H9 (cell line): ENCODE measurements around the gene RLF. TPM values are rescaled to one million over a fixed set of nuclear protein-coding genes. Genes with fewer than 3 reads are reported as not detected.

Experiments used
- DNase-seq: peaks from one replicate; pipeline ENCODE4 v3.0.0-alpha.2; 2017
- H2AFZ ChIP-seq: one replicate; pipeline ENCODE4 v1.6.1; 2013; ENCODE audit warnings: mild to moderate bottlenecking, low read length, control low read depth, moderate library complexity
- H2AK5ac ChIP-seq: 2 replicates; pipeline ENCODE4 v1.6.1; 2013; ENCODE audit warnings: low read length, control low read depth, mixed read lengths; ENCODE audit not compliant: insufficient read length
- H2BK120ac ChIP-seq: one replicate; pipeline ENCODE4 v1.6.1; 2013; ENCODE audit warnings: low read depth, mild to moderate bottlenecking, low read length, control low read depth, inconsistent platforms; ENCODE audit not compliant: poor library complexity, severe bottlenecking
- H2BK12ac ChIP-seq: 2 replicates; pipeline ENCODE4 v1.6.1; 2013; ENCODE audit warnings: low read length, control low read depth, mixed read lengths, low read depth; ENCODE audit not compliant: insufficient read length
- H2BK15ac ChIP-seq: 2 replicates; pipeline ENCODE4 v1.6.1; 2013; ENCODE audit warnings: low read depth, low read length, control low read depth
- H2BK20ac ChIP-seq: one replicate; pipeline ENCODE4 v1.6.1; 2013; ENCODE audit warnings: low read depth, mild to moderate bottlenecking, low read length, control low read depth, inconsistent platforms; ENCODE audit not compliant: poor library complexity, severe bottlenecking
- H2BK5ac ChIP-seq: 2 replicates; pipeline ENCODE4 v1.6.1; 2013; ENCODE audit warnings: low read length, control low read depth, mixed read lengths; ENCODE audit not compliant: insufficient read length
- H3K14ac ChIP-seq: 2 replicates; pipeline ENCODE4 v1.6.1; 2013; ENCODE audit warnings: low read length, control low read depth; ENCODE audit not compliant: insufficient read depth
- H3K18ac ChIP-seq: 2 replicates; pipeline ENCODE4 v1.6.1; 2013; ENCODE audit warnings: low read depth, mild to moderate bottlenecking, mixed read lengths, low read length, control low read depth; ENCODE audit not compliant: insufficient read length
- H3K23ac ChIP-seq: 2 replicates; pipeline ENCODE4 v1.6.1; 2013; ENCODE audit warnings: low read length, control low read depth, mixed read lengths, low read depth; ENCODE audit not compliant: insufficient read length
- H3K23me2 ChIP-seq: 2 replicates; pipeline ENCODE4 v1.6.1; 2013; ENCODE audit warnings: low read depth, mild to moderate bottlenecking, mixed read lengths, low read length, control low read depth; ENCODE audit not compliant: insufficient read length, poor library complexity, severe bottlenecking
- H3K27ac ChIP-seq: 2 replicates; pipeline ENCODE4 v1.5.1; 2013; ENCODE audit warnings: low read length, control low read depth, mixed read lengths, low read depth; ENCODE audit not compliant: insufficient read length
- H3K27me3 ChIP-seq: 2 replicates; pipeline ENCODE4 v1.6.1; 2013; ENCODE audit warnings: low read length, control low read depth, inconsistent platforms; ENCODE audit not compliant: insufficient read depth
- H3K4ac ChIP-seq: 2 replicates; pipeline ENCODE4 v1.6.1; 2013; ENCODE audit warnings: low read depth, mild to moderate bottlenecking, control low read depth, inconsistent platforms, low read length, moderate library complexity
- H3K4me1 ChIP-seq: 2 replicates; pipeline ENCODE4 v1.6.1; 2013; ENCODE audit warnings: low read length, control low read depth, inconsistent platforms; ENCODE audit not compliant: insufficient read depth
- H3K4me2 ChIP-seq: 2 replicates; pipeline ENCODE4 v1.6.1; 2013; ENCODE audit warnings: low read length, control low read depth, mixed read lengths; ENCODE audit not compliant: insufficient read length, insufficient read depth
- H3K56ac ChIP-seq: 2 replicates; pipeline ENCODE4 v1.6.1; 2013; ENCODE audit warnings: low read depth, mild to moderate bottlenecking, mixed read lengths, low read length, control low read depth; ENCODE audit not compliant: insufficient read length
- H3K79me1 ChIP-seq: 2 replicates; pipeline ENCODE4 v1.6.1; 2013; ENCODE audit warnings: low read depth, mild to moderate bottlenecking, moderate library complexity, low read length, control low read depth, inconsistent platforms; ENCODE audit not compliant: insufficient read depth, poor library complexity, severe bottlenecking
- H3K79me2 ChIP-seq: 2 replicates; pipeline ENCODE4 v1.6.1; 2013; ENCODE audit warnings: low read length, control low read depth, inconsistent platforms; ENCODE audit not compliant: insufficient read depth
- H3K9ac ChIP-seq: 2 replicates; pipeline ENCODE4 v1.6.1; 2013; ENCODE audit warnings: low read length, control low read depth, mixed read lengths; ENCODE audit not compliant: insufficient read length; ENCODE audit errors: extremely low read depth
- H3K9me3 ChIP-seq: one replicate; pipeline ENCODE4 v1.6.1; 2013; ENCODE audit warnings: low read depth, low read length, inconsistent platforms; ENCODE audit not compliant: control insufficient read depth
- H3T11ph ChIP-seq: one replicate; pipeline ENCODE4 v1.6.1; 2013; ENCODE audit warnings: mild to moderate bottlenecking, low read length, control low read depth, inconsistent platforms
- H4K20me1 ChIP-seq: one replicate; pipeline ENCODE4 v1.6.1; 2013; ENCODE audit not compliant: control insufficient read depth, insufficient read length, insufficient read depth
- H4K5ac ChIP-seq: 2 replicates; pipeline ENCODE4 v1.6.1; 2013; ENCODE audit warnings: low read depth, mild to moderate bottlenecking, mixed read lengths, low read length, control low read depth; ENCODE audit not compliant: insufficient read length
- H4K8ac ChIP-seq: replicated peaks from 2 replicates; pipeline ENCODE4 v1.6.1; 2013; ENCODE audit warnings: low read length, control low read depth, mixed read lengths, low read depth; ENCODE audit not compliant: insufficient read length
- H4K91ac ChIP-seq: 2 replicates; pipeline ENCODE4 v1.6.1; 2013; ENCODE audit warnings: low read depth, mild to moderate bottlenecking, moderate library complexity, mixed read lengths, low read length, control low read depth; ENCODE audit not compliant: insufficient read length
- H3K27ac Mint-ChIP-seq, 3 experiments: 2 replicates in 2 of 3; 3 replicates in 1 of 3; pipeline ENCODE4 v1.8.0; 2020 to 2021; ENCODE audit warnings: mixed read lengths in 3 of 3, mild to moderate bottlenecking in 1 of 3, moderate library complexity in 1 of 3
- H3K27me3 Mint-ChIP-seq: 2 replicates; pipeline ENCODE4 v1.8.0; 2021; ENCODE audit warnings: low read depth, mild to moderate bottlenecking, moderate library complexity, mixed read lengths
- H3K36me3 Mint-ChIP-seq, 3 experiments: 2 replicates in 2 of 3; 3 replicates in 1 of 3; pipeline ENCODE4 v1.8.0; 2020 to 2021; ENCODE audit warnings: low read depth in 3 of 3, mixed read lengths in 3 of 3; ENCODE audit not compliant: insufficient read depth in 1 of 3
- H3K4me1 Mint-ChIP-seq, 2 experiments: 2 replicates each; pipeline ENCODE4 v1.8.0; 2020; ENCODE audit warnings: mixed read lengths in 2 of 2
- H3K4me3 Mint-ChIP-seq, 2 experiments: 2 replicates in 1 of 2; 3 replicates in 1 of 2; pipeline ENCODE4 v1.8.0; 2020 to 2021; ENCODE audit warnings: mild to moderate bottlenecking in 2 of 2, mixed read lengths in 2 of 2, moderate library complexity in 1 of 2
- H3K9me3 Mint-ChIP-seq, 2 experiments: 2 replicates in 1 of 2; 3 replicates in 1 of 2; pipeline ENCODE4 v1.8.0; 2020; ENCODE audit warnings: mild to moderate bottlenecking in 2 of 2, mixed read lengths in 2 of 2, moderate library complexity in 1 of 2
- CTCF ChIP-seq: fragments of 200-600 bp; sonication (generic); conservative IDR thresholded peaks from 3 replicates; pipeline ENCODE4 v1.8.0; 2021; ENCODE audit warnings: antibody characterized with exemption, mild to moderate bottlenecking
- WGBS: extraction: QIAGEN DNeasy Blood & Tissue Kit; methylation state at CpG from one replicate; pipeline ENCODE4 v1.1.7; 2013; ENCODE audit warnings: missing lambda C conversion rate, low lambda C conversion rate, mixed read lengths; ENCODE audit not compliant: insufficient read length; ENCODE audit errors: extremely low coverage; 5-methylcytosine and 5-hydroxymethylcytosine counted together
- total RNA-seq: library from RNA; stranded (reverse); gene quantifications from 2 replicates; pipeline ENCODE4 v1.2.1, GENCODE V29; 2021

The RLF gene
- total RNA-seq, 1 experiment from 2014 or later: 19.2 TPM

- no peaks in the 10 kb centered on the region for H3K9me3 Mint-ChIP-seq
- H3K4me3 Mint-ChIP-seq: no peak overlapping the region
- no peak overlapping the region for H3K23ac ChIP-seq
- H3K79me2 ChIP-seq: no peaks in the 10 kb centered on the region
- no peak overlapping the region for H2BK12ac ChIP-seq
- H4K20me1 ChIP-seq: no peaks in the 10 kb centered on the region
- H4K5ac ChIP-seq: no peak overlapping the region
- WGBS: no CpG with 5 or more reads among the region's 1 CpG
- H4K91ac ChIP-seq: no peak overlapping the region
- no peak overlapping the region for H2AFZ ChIP-seq
- TF ChIP-seq CTCF: peak; percentile 31; the same call in 2 of the 3 replicates
- no peak overlapping the region for H3K4ac ChIP-seq
- no peaks in the 10 kb centered on the region for H3K27me3 ChIP-seq
- H2BK20ac ChIP-seq: no peak overlapping the region
- no peak overlapping the region for H2AK5ac ChIP-seq
- no peak overlapping the region for H3K27ac Mint-ChIP-seq
- no peak overlapping the region for H2BK120ac ChIP-seq
- H3K27me3 Mint-ChIP-seq: no peaks in the 10 kb centered on the region
- no peak overlapping the region for H3T11ph ChIP-seq
- no peak overlapping the region for H2BK5ac ChIP-seq
- DNase-seq: no peak
- H3K9me3 ChIP-seq: no peaks in the 10 kb centered on the region
- no peaks in the 10 kb centered on the region for H3K23me2 ChIP-seq
- no peak overlapping the region for H3K4me2 ChIP-seq
- H3K9ac ChIP-seq: no peak overlapping the region
- no peak overlapping the region for H3K18ac ChIP-seq
- H3K36me3 Mint-ChIP-seq: peaks cover 2 to 32% (median 24%) of the 10 kb centered on the region in 3 experiments; a peak in 6 of 7 replicates
- no peak overlapping the region for H3K56ac ChIP-seq
- no peak overlapping the region for H4K8ac ChIP-seq
- no peak overlapping the region for H3K27ac ChIP-seq
- H3K4me1 Mint-ChIP-seq: no peaks in the 10 kb centered on the region
- no peak overlapping the region for H2BK15ac ChIP-seq
- H3K79me1 ChIP-seq: no peaks in the 10 kb centered on the region
- H3K14ac ChIP-seq: no peak overlapping the region
- no peaks in the 10 kb centered on the region for H3K4me1 ChIP-seq
Observed at GRCh38 chr1:40197656-40198055, 36.5 kb downstream of the RLF start.
